ENCODE measurements around the gene ZSWIM8. TPM values are rescaled to one million over a fixed set of nuclear protein-coding genes. Genes with fewer than 3 reads are reported as not detected.

Gene ZSWIM8
- total RNA-seq, 2 donors from 2014 or later: 126 to 144 TPM

GRCh38 chr10:73817826-73818225, 32.4 kb downstream of the ZSWIM8 start:
- DNase-seq (ENCODE audit: low spot score): no peak
- H3K27me3 ChIP-seq (replicated peaks; ENCODE audit: insufficient read depth): no peaks in the 10 kb centered on the region
- H3K4me3 ChIP-seq: no peak overlapping the region
- H3K4me1 ChIP-seq (ENCODE audit: control insufficient read depth in 1 of 2, low read depth in 2 of 2): peaks cover 28 to 44% of the 10 kb centered on the region in 2 donors
- ATAC-seq (ENCODE audit: insufficient number of reproducible peaks, low FRiP score, low read depth): no peak
- H3K27ac ChIP-seq: peak overlapping the region; percentile 38 to 78
- peaks cover 46% of the 10 kb centered on the region for H3K36me3 ChIP-seq
- TF ChIP-seq CTCF (IDR thresholded peaks at IDR 0.05): no peak
- H3K9me3 ChIP-seq: no peaks in the 10 kb centered on the region

- TF ChIP-seq CTCF (IDR thresholded peaks at IDR 0.05): no peak
- Histone ChIP-seq H3K36me3 (peaks cover 47% of the 10 kb centered on the region), H3K4me3 (no peak overlapping the region), H3K27me3 (replicated peaks; ENCODE audit: insufficient read depth) (no peaks in the 10 kb centered on the region), H3K9me3 (no peaks in the 10 kb centered on the region), H3K4me1 (ENCODE audit: control insufficient read depth in 1 of 2, low read depth in 2 of 2) (peaks cover 28 to 44% of the 10 kb centered on the region in 2 donors), H3K27ac (peak overlapping the region; percentile 38 to 81)
- no peak for DNase-seq (ENCODE audit: low spot score)
- ATAC-seq (ENCODE audit: insufficient number of reproducible peaks, low FRiP score, low read depth): no peak
Observed at GRCh38 chr10:73818402-73818801, 33.0 kb downstream of the ZSWIM8 start.

- Histone ChIP-seq H3K27ac (peak overlapping the region; percentile 77 to 81), H3K9me3 (no peaks in the 10 kb centered on the region), H3K27me3 (replicated peaks; ENCODE audit: insufficient read depth) (no peaks in the 10 kb centered on the region), H3K36me3 (peaks cover 48% of the 10 kb centered on the region), H3K4me1 (ENCODE audit: control insufficient read depth in 1 of 2, low read depth in 2 of 2) (peaks cover 28 to 44% of the 10 kb centered on the region in 2 donors), H3K4me3 (no peak overlapping the region)
- TF ChIP-seq CTCF (IDR thresholded peaks at IDR 0.05): no peak
- DNase-seq (ENCODE audit: low spot score) (no peak), ATAC-seq (ENCODE audit: insufficient number of reproducible peaks, low FRiP score, low read depth) (no peak)
Observed at GRCh38 chr10:73819081-73819480, 33.7 kb downstream of the ZSWIM8 start.

GRCh38 chr10:73819513-73820093, 34.2 kb downstream of the ZSWIM8 start:
- H3K4me3 ChIP-seq: no peak overlapping the region
- H3K4me1 ChIP-seq (ENCODE audit: control insufficient read depth in 1 of 2, low read depth in 2 of 2): peaks cover 28 to 44% of the 10 kb centered on the region in 2 donors
- no peaks in the 10 kb centered on the region for H3K27me3 ChIP-seq (replicated peaks; ENCODE audit: insufficient read depth)
- peak overlapping the region; percentile 77 to 81 for H3K27ac ChIP-seq
- DNase-seq (ENCODE audit: low spot score) (no peak), ATAC-seq (ENCODE audit: insufficient number of reproducible peaks, low FRiP score, low read depth) (peak; percentile 56)
- H3K36me3 ChIP-seq: peaks cover 49% of the 10 kb centered on the region
- no peak for TF ChIP-seq CTCF (IDR thresholded peaks at IDR 0.05)
- no peaks in the 10 kb centered on the region for H3K9me3 ChIP-seq

- no peaks in the 10 kb centered on the region for H3K9me3 ChIP-seq
- no peaks in the 10 kb centered on the region for H3K27me3 ChIP-seq (replicated peaks; ENCODE audit: insufficient read depth)
- H3K4me3 ChIP-seq: no peak overlapping the region
- H3K4me1 ChIP-seq (ENCODE audit: control insufficient read depth in 1 of 2, low read depth in 2 of 2): peaks cover 9 to 18% of the 10 kb centered on the region in 2 donors
- ATAC-seq (ENCODE audit: insufficient number of reproducible peaks, low FRiP score, low read depth) (no peak), DNase-seq (ENCODE audit: low spot score) (no peak)
- no peak for TF ChIP-seq CTCF (IDR thresholded peaks at IDR 0.05)
- peaks cover 70% of the 10 kb centered on the region for H3K36me3 ChIP-seq
- H3K27ac ChIP-seq: no peak overlapping the region
Observed at GRCh38 chr10:73823391-73823790, 38.0 kb downstream of the ZSWIM8 start.
